Endothelial cell of umbilical vein (primary cell): ENCODE data around the gene STK16.

Source experiments
- CTCF ChIP-seq, 2 donors: IDR thresholded peaks; 1 replicate in 1 of 2; 2 replicates in 1 of 2; pipeline ENCODE4 v1.5.1; 2011; ENCODE audit warnings: low read length in 2 of 2, mild to moderate bottlenecking in 2 of 2, moderate library complexity in 2 of 2, control low read depth in 1 of 2, inconsistent platforms in 1 of 2, low read depth in 1 of 2; ENCODE audit not compliant: insufficient read depth in 1 of 2; ENCODE audit errors: extremely low read depth in 1 of 2
- EZH2 ChIP-seq: IDR thresholded peaks from 2 replicates; pipeline ENCODE4 v1.6.1; 2012; ENCODE audit warnings: borderline replicate concordance, low read depth, mild to moderate bottlenecking, moderate library complexity, low read length, inconsistent platforms; ENCODE audit not compliant: severe bottlenecking
- FOS ChIP-seq: IDR thresholded peaks from 2 replicates; pipeline ENCODE4 v1.6.1; 2011; ENCODE audit warnings: mild to moderate bottlenecking, low read length, moderate library complexity, borderline replicate concordance; ENCODE audit not compliant: insufficient read depth
- GATA2 ChIP-seq: IDR thresholded peaks from 2 replicates; pipeline ENCODE4 v1.7.0; 2011; ENCODE audit warnings: low read depth, mild to moderate bottlenecking, moderate library complexity, mixed read lengths, low read length; ENCODE audit not compliant: insufficient read length, insufficient read depth
- JUN ChIP-seq: IDR thresholded peaks from 2 replicates; pipeline ENCODE4 v1.6.1; 2011; ENCODE audit warnings: borderline replicate concordance, low read depth; ENCODE audit not compliant: insufficient read length, insufficient read depth
- MAX ChIP-seq: IDR thresholded peaks from 2 replicates; pipeline ENCODE4 v1.6.1; 2011; ENCODE audit not compliant: insufficient read depth, insufficient read length
- MYC ChIP-seq: IDR thresholded peaks from one replicate; pipeline ENCODE4 v1.6.1; 2011; ENCODE audit warnings: mild to moderate bottlenecking, low read depth, low read length
- POLR2A ChIP-seq: IDR thresholded peaks from 2 replicates; pipeline ENCODE4 v1.6.1; 2012; ENCODE audit warnings: low read depth, mild to moderate bottlenecking, control low read depth, low read length
- POLR2AphosphoS5 ChIP-seq: IDR thresholded peaks from 2 replicates; pipeline ENCODE4 v1.6.1; 2012; ENCODE audit warnings: low read depth, mild to moderate bottlenecking, control low read depth, low read length, moderate library complexity; ENCODE audit not compliant: insufficient read depth

- TF ChIP-seq CTCF (IDR thresholded peaks at IDR 0.05; ENCODE audit: extremely low read depth in 1 of 2, insufficient read depth in 1 of 2, low read depth in 1 of 2, low read length in 2 of 2) (no peak), EZH2 (no peak), POLR2A (no peak), MYC (no peak), POLR2AphosphoS5 (no peak), MAX (no peak), FOS (no peak), JUN (no peak), GATA2 (no peak)
Measured at GRCh38 chr2:219285373-219285735, 40.1 kb downstream of the STK16 start.
